ENCODE results near the gene BDP1. TPM values are rescaled to one million over a fixed set of nuclear protein-coding genes. Genes with fewer than 3 reads are reported as not detected.

BDP1 gene
- polyA plus RNA-seq, 3 donors: 2.0 to 6.6 (median 2.7) TPM

DNA sequence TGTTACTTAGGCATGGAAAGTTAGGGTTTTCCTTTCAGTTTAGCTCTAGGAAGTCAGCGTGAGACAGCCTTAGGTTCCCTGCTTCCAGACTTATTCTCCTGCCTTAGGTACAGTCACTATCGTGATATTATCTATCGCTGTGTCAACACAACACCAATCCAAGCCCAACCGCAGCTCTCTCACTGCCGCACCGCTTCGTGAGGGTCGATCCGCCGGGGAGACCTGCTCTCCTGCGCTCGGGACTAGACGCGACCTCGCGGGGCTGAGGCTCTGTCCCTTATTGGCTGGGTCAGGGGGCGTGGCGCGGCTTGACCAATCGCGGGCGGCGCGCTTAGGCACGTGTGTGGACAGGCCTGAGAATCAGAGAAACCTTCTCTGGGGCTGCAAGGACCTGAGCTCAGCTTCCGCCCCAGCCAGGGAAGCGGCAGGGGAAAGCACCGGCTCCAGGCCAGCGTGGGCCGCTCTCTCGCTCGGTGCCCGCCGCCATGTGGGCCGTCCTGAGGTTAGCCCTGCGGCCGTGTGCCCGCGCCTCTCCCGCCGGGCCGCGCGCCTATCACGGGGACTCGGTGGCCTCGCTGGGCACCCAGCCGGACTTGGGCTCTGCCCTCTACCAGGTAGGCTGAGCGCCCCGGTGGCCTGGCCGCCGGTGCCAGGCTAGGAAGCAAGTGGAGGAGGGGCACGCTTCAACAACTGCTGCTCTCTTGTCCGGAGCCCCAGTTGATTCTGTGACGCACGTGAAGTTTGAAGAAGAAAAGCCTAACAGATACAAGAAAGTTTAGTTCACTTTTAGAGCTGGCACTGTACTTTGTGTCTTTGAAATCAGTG is 131.7 kb downstream of the BDP1 start, which contains the start of gene MCCC2:
Gene MCCC2, plus strand, starts transcription at position 400 of the 825 bp plus-strand sequence. Its CDS starts 86 bp downstream, at position 486.
- WGBS (ENCODE audit: insufficient coverage): under 1% methylated on average over 52 of the region's 56 CpGs

More for the DNA sequence above, 131.7 kb downstream of the BDP1 start, which contains the start of gene MCCC2:
- H3K9me3 ChIP-seq (replicated peaks in 1 of 2; ENCODE audit: control insufficient read depth in 1 of 2, insufficient read depth in 1 of 2, low read length in 2 of 2): no peaks in the 10 kb centered on the region
- TF ChIP-seq CTCF (IDR thresholded peaks at IDR 0.05): no peak
- no peaks in the 10 kb centered on the region for H3K27me3 ChIP-seq (ENCODE audit: control insufficient read depth in 2 of 2, insufficient read depth in 2 of 2, low read length in 2 of 2)
- H3K4me2 ChIP-seq (replicated peaks; ENCODE audit: extremely low read depth, low read length, poor library complexity, severe bottlenecking): peak within 1 kb of the TSS; percentile 83
- peak within 1 kb of the TSS; percentile 73 to 82 for H3K27ac ChIP-seq (ENCODE audit: low read depth in 1 of 2, low read length in 2 of 2)
- H3K36me3 Mint-ChIP-seq: no peaks in the 10 kb centered on the region
- peaks cover 0 to 2% (median 0%) of the 10 kb centered on the region in 3 donors for H3K27me3 Mint-ChIP-seq (ENCODE audit: low read depth in 3 of 3)
- peak within 1 kb of the TSS; percentile 90 for H3K9ac ChIP-seq (ENCODE audit: insufficient read depth, low read length, poor library complexity, severe bottlenecking)
- H3K79me2 ChIP-seq (ENCODE audit: insufficient read depth, low read length): peaks cover 33% of the 10 kb centered on the region
- H2AFZ ChIP-seq (ENCODE audit: insufficient read depth, low read depth, low read length, poor library complexity, severe bottlenecking): peak within 1 kb of the TSS; percentile 82
- peak; percentile 94 to 97 (median 96) for DNase-seq
- no peaks in the 10 kb centered on the region for H4K20me1 ChIP-seq (ENCODE audit: insufficient read depth, low read length)
- H3K27ac Mint-ChIP-seq: peak within 1 kb of the TSS; percentile 94 to 99 (median 99)
- peak within 1 kb of the TSS; percentile 74 to 92 (median 75) for H3K4me3 ChIP-seq (replicated peaks in 1 of 3; ENCODE audit: low read depth in 2 of 3, low read length in 3 of 3)
- no peaks in the 10 kb centered on the region for H3K9me3 Mint-ChIP-seq
- H3K36me3 ChIP-seq (replicated peaks in 1 of 2; ENCODE audit: control insufficient read depth in 1 of 2, insufficient read depth in 2 of 2, low read length in 2 of 2): no peaks in the 10 kb centered on the region
- peak within 1 kb of the TSS; percentile 98 to 100 for H3K4me3 Mint-ChIP-seq
- peaks cover 32% of the 10 kb centered on the region for H3K4me1 Mint-ChIP-seq
- peaks cover 14 to 15% of the 10 kb centered on the region in 2 donors for H3K4me1 ChIP-seq (ENCODE audit: control insufficient read depth in 1 of 2, insufficient read depth in 2 of 2, low read length in 2 of 2)
- intact Hi-C loops (cut with micrococcal nuclease): loop anchor here in 1 of 2 donors (10.0 kb wide), 1 partner anchor 132 kb away; the partner anchor contains the start of gene BDP1
